ENCODE results near the gene PLEKHB2. TPM values are rescaled to one million over a fixed set of nuclear protein-coding genes. Genes with fewer than 3 reads are reported as not detected.
"Not testable (repeated sequence)": the region's sequence is repeated elsewhere in the genome, so short reads cannot be mapped to it uniquely, and the experiment has no call there.

Gene PLEKHB2
- total and polyA plus RNA-seq, 12 donors: 16.1 to 214 (median 96.0) TPM

DNA sequence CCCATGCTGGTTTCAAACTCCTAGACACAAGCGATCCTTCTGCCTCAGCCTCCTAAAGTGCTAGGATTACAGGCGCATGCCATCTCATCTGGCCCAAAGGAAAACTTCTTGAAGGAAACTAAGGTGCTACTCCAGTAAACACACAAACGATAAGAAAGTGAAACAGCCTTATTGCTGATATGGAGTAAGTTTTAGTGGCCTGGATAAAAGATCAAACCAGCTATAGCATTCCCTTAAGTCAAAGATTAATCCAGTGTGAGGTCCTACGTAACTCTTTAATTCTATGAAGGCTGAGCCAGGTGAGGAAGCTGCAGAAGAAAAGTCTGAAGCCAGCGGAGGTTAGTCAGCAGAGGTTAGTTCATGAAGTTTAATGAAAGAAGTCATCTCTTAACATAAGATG is 63.4 kb downstream of the PLEKHB2 start:
- DNase-seq: no peak
- Histone ChIP-seq H3K4me1 (replicated peaks in 1 of 2) (no peaks in the 10 kb centered on the region), H3K27ac (no peak overlapping the region), H3K27me3 (no peaks in the 10 kb centered on the region), H3K9me3 (replicated peaks in 1 of 3) (no peaks in the 10 kb centered on the region), H3K4me3 (no peak overlapping the region), H3K36me3 (replicated peaks in 1 of 2) (no peaks in the 10 kb centered on the region)
- TF ChIP-seq POLR2A (IDR thresholded peaks at IDR 0.05) (no peak), CTCF (IDR thresholded peaks at IDR 0.05) (no peak)
- WGBS, 4 donors: 79 to 90% (median 85%) methylated on average over 5 of the region's 5 CpGs
- intact Hi-C loops (cut with DNase I): no loop called here

GRCh38 chr2:131178050-131178449 is 72.9 kb downstream of the PLEKHB2 start:
- intact Hi-C loops (cut with DNase I); H3K27me3 ChIP-seq: not testable (repeated sequence)
- 76 to 84% (median 76%) methylated on average over 8 to 10 of the region's 10 CpGs for WGBS, 4 donors

GRCh38 chr2:131178721-131179418 is 73.7 kb downstream of the PLEKHB2 start:
- intact Hi-C loops (cut with DNase I); H3K36me3 ChIP-seq (replicated peaks in 1 of 2); H3K27me3 ChIP-seq; H3K4me1 ChIP-seq (replicated peaks in 1 of 2); DNase-seq; H3K9me3 ChIP-seq (replicated peaks in 1 of 3); H3K27ac ChIP-seq; H3K4me3 ChIP-seq: not testable (repeated sequence)
- WGBS, 4 donors: 85 to 90% (median 87%) methylated on average over 15 of the region's 15 CpGs

More at GRCh38 chr2:131178050-131178449, 72.9 kb downstream of the PLEKHB2 start:
- H3K9me3 ChIP-seq (replicated peaks in 1 of 3); H3K36me3 ChIP-seq (replicated peaks in 1 of 2); H3K27ac ChIP-seq; H3K4me1 ChIP-seq (replicated peaks in 1 of 2); DNase-seq; H3K4me3 ChIP-seq: not testable (repeated sequence)

DNA sequence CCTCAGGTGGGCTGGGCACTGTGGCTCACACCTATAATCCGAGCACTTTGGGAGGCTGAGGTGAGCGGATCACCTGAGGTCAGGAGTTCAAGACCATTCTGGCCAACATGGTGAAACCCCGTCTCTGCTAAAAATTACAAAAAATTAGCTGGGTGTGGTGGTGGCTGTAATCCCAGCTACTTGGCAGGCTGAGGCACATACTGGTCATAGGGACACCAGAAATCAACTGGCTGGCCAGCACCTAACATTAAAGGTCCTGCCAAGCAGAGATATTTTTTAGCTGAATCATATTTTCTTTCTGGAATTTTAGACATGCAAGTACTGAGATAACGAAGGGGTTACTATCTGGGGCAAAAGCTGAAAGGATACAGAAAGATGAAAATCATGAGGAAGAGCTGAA is 76.3 kb downstream of the PLEKHB2 start:
- peak in 3 of 7 donors; percentile 28 to 45 (median 32) for DNase-seq
- H3K9me3 ChIP-seq (replicated peaks in 1 of 3); intact Hi-C loops (cut with DNase I); H3K36me3 ChIP-seq (replicated peaks in 1 of 2); H3K4me1 ChIP-seq (replicated peaks in 1 of 2); H3K27ac ChIP-seq; H3K4me3 ChIP-seq; H3K27me3 ChIP-seq: not testable (repeated sequence)
- 48 to 60% (median 52%) methylated on average over 4 of the region's 4 CpGs for WGBS, 4 donors

DNA sequence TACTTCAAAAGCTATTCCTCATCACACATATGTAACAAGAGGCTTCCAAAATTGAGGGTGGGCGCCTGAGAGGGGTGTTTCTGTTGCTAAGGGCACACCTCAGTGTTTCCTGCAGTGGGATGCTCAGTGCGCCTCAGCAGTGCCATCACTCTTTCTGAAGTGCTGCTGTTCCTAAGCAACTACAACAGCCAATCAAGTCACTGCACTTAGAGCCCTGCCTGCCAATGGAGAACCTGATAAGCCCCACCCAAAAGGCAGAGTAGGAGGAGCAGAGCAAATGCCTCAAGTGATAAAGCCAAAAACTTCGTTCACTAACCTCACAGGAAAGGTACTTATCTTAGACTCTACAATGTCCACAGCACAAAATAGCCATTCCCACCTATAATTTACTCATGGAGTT is 88.3 kb downstream of the PLEKHB2 start:
- H3K9me3 ChIP-seq (replicated peaks in 1 of 3); H3K27me3 ChIP-seq; H3K36me3 ChIP-seq (replicated peaks in 1 of 2); H3K4me3 ChIP-seq; H3K4me1 ChIP-seq (replicated peaks in 1 of 2); intact Hi-C loops (cut with DNase I); DNase-seq; H3K27ac ChIP-seq: not testable (repeated sequence)
- WGBS, 4 donors: 16 to 42% (median 39%) methylated on average over 3 of the region's 3 CpGs

DNA sequence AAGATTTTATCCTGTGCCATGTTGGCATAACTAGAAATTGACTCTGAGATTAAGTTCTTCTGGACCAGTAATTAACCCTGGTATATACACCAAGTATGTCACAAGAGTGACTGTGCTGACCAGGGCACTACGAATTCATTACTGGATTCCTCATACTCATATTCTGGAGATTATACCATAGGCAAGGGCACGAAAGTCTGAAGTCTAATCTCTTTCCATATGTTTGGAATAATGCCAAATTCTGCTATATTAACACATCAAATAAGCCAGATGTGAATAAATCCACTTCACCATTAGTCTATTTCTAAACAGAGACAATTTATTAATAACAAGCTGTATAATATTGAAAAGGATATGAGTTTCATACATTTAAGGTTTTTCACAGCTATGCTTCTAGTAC is 91.0 kb downstream of the PLEKHB2 start:
- DNase-seq; intact Hi-C loops (cut with DNase I); H3K4me3 ChIP-seq; H3K4me1 ChIP-seq (replicated peaks in 1 of 2); H3K27ac ChIP-seq; H3K27me3 ChIP-seq; H3K36me3 ChIP-seq (replicated peaks in 1 of 2); H3K9me3 ChIP-seq (replicated peaks in 1 of 3): not testable (repeated sequence)
- WGBS, 4 donors: 58 to 74% (median 63%) methylated on average over 2 of the region's 2 CpGs

Small RNA genes lying within 50 kb of the gene (small RNA-seq; reads per million reads assigned to genes)
- gene AC009477.1: 0 reads per million in 2 donors

Other genes starting within 250 kb of the PLEKHB2 start
- gene FAM168B, start 11.9 kb upstream of the PLEKHB2 start, total RNA-seq: 100 to 1,000 TPM in 4 of 9 donors, 10 to 100 TPM in 5; 55.2 to 139 (median 98.8) TPM
- gene FAM168B, start 11.9 kb upstream of the PLEKHB2 start, polyA plus RNA-seq: 10 to 100 TPM; 15.7 to 61.6 (median 19.9) TPM
- under 1 TPM in 4 of 9 donors, not detected in 5; 0.11 to 0.17 (median 0.15) TPM for gene POTEE, start 104.2 kb downstream of the PLEKHB2 start, total RNA-seq
- under 1 TPM in 1 of 3 donors, not detected in 2; 0.04 TPM for gene POTEE, start 104.2 kb downstream of the PLEKHB2 start, polyA plus RNA-seq

Data from adrenal gland (tissue), 12 donors.